Fibroblast of lung (primary cell): Measurements from ENCODE around the gene INF2. TPM values are rescaled to one million over a fixed set of nuclear protein-coding genes. Genes with fewer than 3 reads are reported as not detected.

Experiments used
- DNase-seq, 2 donors: peaks; one replicate each; pipeline versions ENCODE4 v3.0.0 to v3.0.0-alpha.2; 2010; ENCODE audit warnings: low read depth in 2 of 2
- H2AFZ ChIP-seq: 2 replicates; pipeline ENCODE4 v1.5.1; 2012; ENCODE audit warnings: low read length, control low read depth, inconsistent platforms
- H3K27ac ChIP-seq: 2 replicates; pipeline ENCODE4 v1.5.1; 2011; ENCODE audit warnings: low read length, control low read depth; ENCODE audit not compliant: insufficient read depth
- H3K27me3 ChIP-seq: 2 replicates; pipeline ENCODE4 v1.5.1; 2011; ENCODE audit warnings: mild to moderate bottlenecking, low read length; ENCODE audit not compliant: control insufficient read depth, insufficient read depth
- H3K36me3 ChIP-seq: 2 replicates; pipeline ENCODE4 v1.5.1; 2011; ENCODE audit warnings: low read length; ENCODE audit not compliant: control insufficient read depth, insufficient read depth
- H3K4me1 ChIP-seq: 2 replicates; pipeline ENCODE4 v1.5.1; 2011; ENCODE audit warnings: low read length; ENCODE audit not compliant: control insufficient read depth, insufficient read depth; ENCODE audit errors: extremely low read depth
- H3K4me2 ChIP-seq: 2 replicates; pipeline ENCODE4 v1.5.1; 2011; ENCODE audit warnings: low read length, control low read depth; ENCODE audit not compliant: insufficient read depth; ENCODE audit errors: extremely low read depth
- H3K4me3 ChIP-seq, 4 experiments: fragments of 200-600 bp in 1 of 4; sonication (generic) in 1 of 4; replicated peaks in 1 of 4; 2 replicates each; pipeline ENCODE4 v1.5.1; 2011 to 2016; ENCODE audit warnings: low read length in 4 of 4, low read depth in 3 of 4, mild to moderate bottlenecking in 3 of 4, control low read depth in 2 of 4, inconsistent platforms in 1 of 4, mixed read lengths in 1 of 4; ENCODE audit not compliant: insufficient read depth in 1 of 4; ENCODE audit errors: control extremely low read depth in 1 of 4
- H3K79me2 ChIP-seq: 2 replicates; pipeline ENCODE4 v1.5.1; 2012; ENCODE audit warnings: mild to moderate bottlenecking, low read length, inconsistent platforms; ENCODE audit not compliant: control insufficient read depth, insufficient read depth
- H3K9ac ChIP-seq: 2 replicates; pipeline ENCODE4 v1.5.1; 2011; ENCODE audit warnings: mild to moderate bottlenecking, low read length, control low read depth; ENCODE audit not compliant: insufficient read depth
- H3K9me3 ChIP-seq: 2 replicates; pipeline ENCODE4 v1.5.1; 2012; ENCODE audit warnings: low read depth, low read length; ENCODE audit not compliant: control insufficient read depth, insufficient read depth
- H4K20me1 ChIP-seq: 2 replicates; pipeline ENCODE4 v1.5.1; 2011; ENCODE audit warnings: low read length; ENCODE audit not compliant: control insufficient read depth, insufficient read depth; ENCODE audit errors: extremely low read depth
- EZH2 ChIP-seq: IDR thresholded peaks from 2 replicates; pipeline ENCODE4 v1.5.1; 2012; ENCODE audit warnings: low read length, control low read depth, mild to moderate bottlenecking; ENCODE audit errors: missing control alignments
- polyA plus RNA-seq, 2 donors: library from polyadenylated mRNA; depleted of rRNA in 1 of 2; stranded (reverse) in 1 of 2; unstranded in 1 of 2; fragments of >200 nt; gene quantifications; 2 replicates each; pipeline ENCODE4 v1.2.1, GENCODE V29; 2011 to 2012; ENCODE audit warnings: missing spikeins in 1 of 2
- total RNA-seq: library from RNA; depleted of rRNA; stranded (reverse); fragments of >200 nt; gene quantifications from 2 replicates; pipeline ENCODE4 v1.2.1, GENCODE V29; 2014
- TF ChIP-seq, protein P1 (sequence below), 2 donors: IDR thresholded peaks in 1 of 2; conservative IDR thresholded peaks in 1 of 2; 1 replicate in 1 of 2; 2 replicates in 1 of 2; pipeline ENCODE4 v1.5.1; 2011 to 2012; ENCODE audit warnings: low read length in 2 of 2, control low read depth in 1 of 2, inconsistent platforms in 1 of 2, low read depth in 1 of 2, mild to moderate bottlenecking in 1 of 2

INF2 gene
- total and polyA plus RNA-seq, 2 donors (not counting 1 experiment from before 2014, with no cell fraction given): 19.8 to 50.9 TPM

GRCh38 chr14:104702673-104703072 lies 13.3 kb downstream of the INF2 start:
- Histone ChIP-seq H4K20me1 (no peaks in the 10 kb centered on the region), H3K36me3 (peaks cover 45% of the 10 kb centered on the region)

GRCh38 chr14:104703269-104703668 lies 13.9 kb downstream of the INF2 start:
- peaks cover 47% of the 10 kb centered on the region for H3K36me3 ChIP-seq
- no peak overlapping the region for H3K9ac ChIP-seq
- H4K20me1 ChIP-seq: no peaks in the 10 kb centered on the region
- H3K27ac ChIP-seq: no peak overlapping the region
- peaks cover 35% of the 10 kb centered on the region for H3K79me2 ChIP-seq
- peaks cover 9% of the 10 kb centered on the region for H3K4me1 ChIP-seq
- no peaks in the 10 kb centered on the region for H3K27me3 ChIP-seq
- no peak for DNase-seq
- no peak overlapping the region for H2AFZ ChIP-seq
- TF ChIP-seq, protein P1, sequence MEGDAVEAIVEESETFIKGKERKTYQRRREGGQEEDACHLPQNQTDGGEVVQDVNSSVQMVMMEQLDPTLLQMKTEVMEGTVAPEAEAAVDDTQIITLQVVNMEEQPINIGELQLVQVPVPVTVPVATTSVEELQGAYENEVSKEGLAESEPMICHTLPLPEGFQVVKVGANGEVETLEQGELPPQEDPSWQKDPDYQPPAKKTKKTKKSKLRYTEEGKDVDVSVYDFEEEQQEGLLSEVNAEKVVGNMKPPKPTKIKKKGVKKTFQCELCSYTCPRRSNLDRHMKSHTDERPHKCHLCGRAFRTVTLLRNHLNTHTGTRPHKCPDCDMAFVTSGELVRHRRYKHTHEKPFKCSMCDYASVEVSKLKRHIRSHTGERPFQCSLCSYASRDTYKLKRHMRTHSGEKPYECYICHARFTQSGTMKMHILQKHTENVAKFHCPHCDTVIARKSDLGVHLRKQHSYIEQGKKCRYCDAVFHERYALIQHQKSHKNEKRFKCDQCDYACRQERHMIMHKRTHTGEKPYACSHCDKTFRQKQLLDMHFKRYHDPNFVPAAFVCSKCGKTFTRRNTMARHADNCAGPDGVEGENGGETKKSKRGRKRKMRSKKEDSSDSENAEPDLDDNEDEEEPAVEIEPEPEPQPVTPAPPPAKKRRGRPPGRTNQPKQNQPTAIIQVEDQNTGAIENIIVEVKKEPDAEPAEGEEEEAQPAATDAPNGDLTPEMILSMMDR (conservative IDR thresholded peaks at IDR 0.05 in 1 of 2, IDR thresholded peaks at IDR 0.05 in 1 of 2; ENCODE audit: low read depth in 1 of 2, low read length in 2 of 2): no peak
- no peak for TF ChIP-seq EZH2
- H3K9me3 ChIP-seq: no peaks in the 10 kb centered on the region
- no peak overlapping the region for H3K4me3 ChIP-seq
- H3K4me2 ChIP-seq: no peak overlapping the region

More at GRCh38 chr14:104702673-104703072, 13.3 kb downstream of the INF2 start:
- no peak overlapping the region for H2AFZ ChIP-seq
- H3K9ac ChIP-seq: no peak overlapping the region
- H3K4me2 ChIP-seq: no peak overlapping the region
- no peak overlapping the region for H3K4me3 ChIP-seq
- DNase-seq: no peak
- TF ChIP-seq, protein P1 (conservative IDR thresholded peaks at IDR 0.05 in 1 of 2, IDR thresholded peaks at IDR 0.05 in 1 of 2; ENCODE audit: low read depth in 1 of 2, low read length in 2 of 2): no peak
- no peak for TF ChIP-seq EZH2
- peaks cover 14% of the 10 kb centered on the region for H3K4me1 ChIP-seq
- no peaks in the 10 kb centered on the region for H3K27me3 ChIP-seq
- H3K27ac ChIP-seq: no peak overlapping the region
- peaks cover 41% of the 10 kb centered on the region for H3K79me2 ChIP-seq
- H3K9me3 ChIP-seq: no peaks in the 10 kb centered on the region

- Histone ChIP-seq H3K4me2 (no peak overlapping the region), H3K9me3 (no peaks in the 10 kb centered on the region), H3K4me1 (peaks cover 10% of the 10 kb centered on the region), H2AFZ (no peak overlapping the region), H4K20me1 (no peaks in the 10 kb centered on the region), H3K79me2 (peaks cover 26% of the 10 kb centered on the region), H3K27ac (no peak overlapping the region), H3K9ac (no peak overlapping the region), H3K27me3 (no peaks in the 10 kb centered on the region), H3K36me3 (peaks cover 48% of the 10 kb centered on the region), H3K4me3 (no peak overlapping the region)
- TF ChIP-seq, protein P1 (conservative IDR thresholded peaks at IDR 0.05 in 1 of 2, IDR thresholded peaks at IDR 0.05 in 1 of 2; ENCODE audit: low read depth in 1 of 2, low read length in 2 of 2): no peak
- no peak for TF ChIP-seq EZH2
- no peak for DNase-seq
Observed at GRCh38 chr14:104704252-104704651, 14.8 kb downstream of the INF2 start.
